22Rv1 (cell line): ENCODE data around the gene SLC35F3.

Source experiments
- ZFX ChIP-seq: fragments of 450-650 bp; IDR thresholded peaks from 2 replicates; pipeline ENCODE4 v1.6.1; 2017; ENCODE audit warnings: antibody characterized with exemption, borderline replicate concordance
- TF ChIP-seq, protein P1 (sequence below): fragments of 450-650 bp; IDR thresholded peaks from 2 replicates; pipeline ENCODE4 v1.5.1; 2017; ENCODE audit warnings: mild to moderate bottlenecking

DNA sequence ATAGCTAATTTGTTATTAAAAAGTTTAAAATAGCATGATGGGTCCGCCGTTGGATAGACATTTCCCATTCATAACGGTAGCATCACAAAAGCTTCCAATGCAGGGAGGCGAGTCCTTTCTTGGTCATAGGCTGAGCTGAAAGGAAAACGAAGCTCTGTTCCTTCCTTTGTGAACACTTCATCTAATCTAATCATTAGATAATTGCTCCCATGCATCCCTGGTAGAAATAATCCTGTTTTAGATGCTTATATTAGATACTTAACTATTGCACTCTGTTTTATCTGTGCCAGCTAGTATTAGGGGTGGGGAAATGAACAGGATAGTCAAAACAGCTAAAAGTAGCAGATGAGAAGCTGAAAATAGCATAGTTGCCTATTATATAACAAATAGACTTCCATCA is 215.0 kb downstream of the SLC35F3 start:
- TF ChIP-seq, protein P1, sequence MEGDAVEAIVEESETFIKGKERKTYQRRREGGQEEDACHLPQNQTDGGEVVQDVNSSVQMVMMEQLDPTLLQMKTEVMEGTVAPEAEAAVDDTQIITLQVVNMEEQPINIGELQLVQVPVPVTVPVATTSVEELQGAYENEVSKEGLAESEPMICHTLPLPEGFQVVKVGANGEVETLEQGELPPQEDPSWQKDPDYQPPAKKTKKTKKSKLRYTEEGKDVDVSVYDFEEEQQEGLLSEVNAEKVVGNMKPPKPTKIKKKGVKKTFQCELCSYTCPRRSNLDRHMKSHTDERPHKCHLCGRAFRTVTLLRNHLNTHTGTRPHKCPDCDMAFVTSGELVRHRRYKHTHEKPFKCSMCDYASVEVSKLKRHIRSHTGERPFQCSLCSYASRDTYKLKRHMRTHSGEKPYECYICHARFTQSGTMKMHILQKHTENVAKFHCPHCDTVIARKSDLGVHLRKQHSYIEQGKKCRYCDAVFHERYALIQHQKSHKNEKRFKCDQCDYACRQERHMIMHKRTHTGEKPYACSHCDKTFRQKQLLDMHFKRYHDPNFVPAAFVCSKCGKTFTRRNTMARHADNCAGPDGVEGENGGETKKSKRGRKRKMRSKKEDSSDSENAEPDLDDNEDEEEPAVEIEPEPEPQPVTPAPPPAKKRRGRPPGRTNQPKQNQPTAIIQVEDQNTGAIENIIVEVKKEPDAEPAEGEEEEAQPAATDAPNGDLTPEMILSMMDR = no peak
- no peak for TF ChIP-seq ZFX
